T follicular helper cell (primary cell): ENCODE results near the gene WDR33.
"Not testable (repeated sequence)": the region's sequence is repeated elsewhere in the genome, so short reads cannot be mapped to it uniquely, and the experiment has no call there.

Experiments
- DNase-seq: peaks from one replicate; pipeline ENCODE4 v3.0.0-alpha.2; 2020; ENCODE audit warnings: low read depth

The WDR33 gene

DNA sequence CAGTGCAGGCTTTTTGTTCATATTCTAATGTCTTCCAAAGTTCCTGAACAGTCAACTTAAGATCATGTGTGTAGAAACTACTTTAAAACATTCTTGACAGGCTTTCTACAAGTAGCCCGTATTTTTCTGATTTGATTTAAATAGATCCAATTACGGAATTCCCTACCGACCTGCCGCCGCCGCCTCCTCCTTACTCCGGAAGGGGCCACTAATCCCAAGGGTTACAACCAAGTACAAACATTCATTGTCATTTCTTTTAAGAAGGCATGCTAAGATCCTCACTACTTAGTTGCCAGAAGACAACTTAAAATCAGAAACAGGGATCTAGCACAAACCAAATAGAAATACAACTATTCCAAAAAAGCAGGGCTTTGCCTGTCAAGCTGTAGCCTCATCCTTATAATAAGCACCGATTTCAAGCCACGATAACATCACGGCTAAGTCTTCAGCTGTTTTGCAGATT, 784 bp downstream of the WDR33 start:
- no peak for DNase-seq

DNA sequence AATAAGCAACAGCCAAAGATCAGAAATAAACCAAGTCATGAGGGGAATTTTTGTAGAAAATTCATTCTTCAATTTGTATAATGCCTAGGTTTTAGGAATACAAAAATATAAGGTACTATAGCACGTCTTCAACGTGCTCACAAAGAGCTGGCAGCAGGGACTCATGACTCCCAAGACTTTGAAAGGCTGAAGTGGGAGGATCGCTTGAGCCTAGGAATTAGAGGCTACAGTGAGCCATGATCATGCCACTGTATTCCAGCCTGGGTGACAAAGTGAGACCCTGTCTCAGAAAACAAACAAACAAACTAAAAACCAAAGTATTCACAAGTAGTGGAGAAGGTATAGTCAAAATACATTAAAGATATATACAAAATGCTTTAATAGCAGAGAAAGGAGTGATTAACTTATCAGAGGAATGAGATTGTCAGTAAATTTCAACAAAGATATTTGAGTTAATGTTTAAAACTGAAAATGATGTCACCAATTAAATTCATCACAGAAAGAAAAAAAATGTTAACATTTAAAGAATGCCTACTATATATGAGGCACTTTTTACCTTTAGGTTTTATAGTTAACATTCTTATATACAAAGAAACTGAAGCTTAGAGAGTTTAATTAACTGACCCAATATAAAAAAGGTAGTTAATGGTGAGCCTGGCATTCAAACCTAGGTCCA, 3.2 kb downstream of the WDR33 start:
- DNase-seq: no peak

- not testable (repeated sequence) for DNase-seq
Observed at GRCh38 chr2:127806860-127807259, 4.1 kb downstream of the WDR33 start.

DNA sequence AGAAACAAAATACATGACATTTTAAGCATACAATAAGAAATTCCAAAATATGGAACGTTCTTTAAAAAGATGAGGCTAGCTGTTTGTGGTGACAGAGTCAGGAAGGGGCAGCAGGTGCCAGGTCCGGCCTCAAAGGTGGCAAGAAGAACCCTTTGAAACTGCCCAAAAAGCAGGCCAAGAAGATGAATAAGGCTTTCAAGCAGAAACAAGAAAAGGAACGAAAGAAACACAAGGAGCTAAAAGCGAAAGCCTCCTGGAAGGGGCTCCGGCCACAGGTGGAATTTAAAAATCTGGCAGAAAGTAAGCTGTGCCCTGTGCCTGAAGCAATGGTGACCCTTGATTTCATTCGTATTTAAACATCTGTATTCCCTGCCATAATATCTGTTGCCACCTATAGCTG, 5.5 kb downstream of the WDR33 start:
- DNase-seq: no peak

- DNase-seq: no peak
Observed at GRCh38 chr2:127799926-127800325, 11.0 kb downstream of the WDR33 start.

GRCh38 chr2:127796389-127796788, 14.6 kb downstream of the WDR33 start:
- DNase-seq: no peak

DNA sequence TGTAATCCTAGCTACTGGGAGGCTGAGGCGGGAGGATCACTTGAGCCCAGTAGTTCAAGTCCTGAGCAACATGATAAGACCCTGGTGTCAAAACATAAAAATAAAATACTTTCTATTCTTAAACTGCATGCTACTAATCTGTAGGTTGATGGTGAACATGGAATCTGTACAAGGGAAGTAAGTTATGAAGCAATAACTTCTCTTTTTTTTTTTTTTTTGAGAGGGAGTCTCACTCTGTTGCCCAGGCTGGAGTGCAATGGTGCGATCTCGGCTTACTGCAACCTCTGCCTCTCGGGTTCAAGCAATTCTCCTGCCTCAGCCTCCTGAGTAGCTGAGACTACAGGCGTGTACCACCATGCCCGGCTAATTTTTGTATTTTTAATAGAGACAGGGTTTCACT, 16.1 kb downstream of the WDR33 start:
- DNase-seq: not testable (repeated sequence)

GRCh38 chr2:127792805-127793204, 18.2 kb downstream of the WDR33 start:
- DNase-seq: no peak

- no peak for DNase-seq
Observed at GRCh38 chr2:127790694-127791529, 20.1 kb downstream of the WDR33 start.

DNA sequence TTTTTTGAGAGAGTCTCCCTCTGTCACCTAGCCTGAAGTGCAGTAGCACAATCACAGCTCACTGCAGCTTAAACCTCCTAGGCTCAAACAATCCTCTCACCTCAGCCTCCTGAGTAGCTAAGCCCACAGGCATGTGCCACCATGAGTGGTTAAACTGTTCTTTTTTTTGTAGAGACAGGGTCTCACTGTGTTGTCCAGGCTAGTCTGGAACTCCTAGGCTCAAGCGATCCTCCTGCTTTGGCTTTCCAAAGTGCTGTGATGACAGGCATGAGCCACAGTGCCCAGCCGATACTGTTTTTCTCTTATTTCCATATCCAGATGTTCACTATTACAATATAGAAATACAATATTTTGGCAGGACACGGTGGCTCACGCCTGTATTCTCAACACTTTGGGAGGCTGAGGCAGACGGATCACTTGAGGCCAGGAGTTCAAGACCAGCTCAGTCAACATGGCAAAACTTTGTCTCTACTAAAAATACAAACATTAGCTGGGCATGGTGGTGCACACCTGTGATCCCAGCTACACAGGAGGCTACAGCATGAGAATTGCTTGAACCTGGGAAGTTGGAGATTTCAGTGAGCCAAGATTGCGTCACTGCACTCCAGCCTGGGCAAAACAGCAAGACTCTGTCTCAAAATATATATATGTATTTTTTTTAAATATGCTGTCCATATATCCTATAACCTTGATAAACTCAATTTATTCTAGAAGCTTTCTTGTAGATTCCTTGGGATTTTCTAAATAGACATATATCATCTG, 24.7 kb downstream of the WDR33 start:
- no peak for DNase-seq

DNA sequence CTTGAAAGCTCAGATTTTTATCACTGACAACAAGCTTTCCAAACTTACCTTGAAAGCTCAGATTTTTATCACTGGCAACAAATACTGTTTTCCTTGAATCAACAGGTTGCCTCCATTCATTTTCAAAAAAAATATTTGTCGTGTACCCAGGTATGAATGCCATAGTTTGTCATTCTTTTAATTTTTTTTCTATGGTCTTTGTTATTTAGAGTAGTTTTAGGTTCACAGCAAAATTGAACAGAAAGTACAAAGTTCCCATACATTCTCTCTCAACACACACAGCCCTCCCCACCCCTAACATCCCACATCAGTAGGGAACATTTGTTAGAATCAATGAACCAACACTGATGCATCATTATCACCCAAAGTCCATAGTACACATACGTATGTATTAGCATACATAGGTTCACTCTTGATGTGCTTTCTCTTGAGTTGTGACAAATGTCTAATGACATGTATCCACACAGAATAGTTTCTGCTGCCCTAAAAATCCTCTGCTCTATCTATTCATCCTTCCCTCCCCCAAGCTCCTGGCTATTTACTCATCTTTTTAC, 25.9 kb downstream of the WDR33 start:
- DNase-seq: no peak

DNA sequence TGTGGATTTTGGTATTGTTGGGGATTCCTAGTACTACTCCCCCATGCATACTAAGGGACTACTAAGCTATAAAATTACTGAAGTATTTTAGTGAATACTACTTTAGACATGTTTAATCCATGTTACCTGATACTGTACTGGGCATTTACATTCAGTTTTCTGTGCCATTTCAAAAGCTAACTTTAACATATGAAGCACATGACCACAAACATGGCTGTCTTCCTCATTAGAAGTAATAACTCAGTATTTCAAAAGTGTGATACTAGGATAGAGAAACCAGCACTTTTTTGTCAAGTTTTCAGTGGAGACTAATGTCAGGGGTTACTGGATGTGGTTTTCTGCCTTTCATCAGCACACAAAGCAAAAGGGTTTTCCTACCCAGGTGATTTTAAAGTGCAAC, 27.9 kb downstream of the WDR33 start:
- DNase-seq: no peak

DNA sequence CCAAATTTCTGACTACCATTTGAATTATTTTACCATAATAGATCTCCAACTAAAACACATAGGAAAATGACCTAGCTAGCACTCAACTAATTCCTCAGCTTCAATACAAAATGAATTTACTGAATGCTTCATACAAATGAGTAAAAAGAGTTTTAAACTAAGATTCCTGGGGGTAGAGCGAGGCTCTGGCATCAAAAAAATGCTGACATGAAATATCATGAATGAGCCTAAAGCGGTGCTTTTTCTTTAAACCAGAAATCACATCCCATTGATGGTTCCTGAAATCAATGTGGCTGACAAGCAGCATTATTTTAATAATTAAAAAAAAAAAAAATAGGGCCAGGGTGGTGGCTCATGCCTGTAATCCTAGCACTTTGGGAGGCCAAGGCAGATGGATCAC, 32.1 kb downstream of the WDR33 start:
- DNase-seq: no peak

DNA sequence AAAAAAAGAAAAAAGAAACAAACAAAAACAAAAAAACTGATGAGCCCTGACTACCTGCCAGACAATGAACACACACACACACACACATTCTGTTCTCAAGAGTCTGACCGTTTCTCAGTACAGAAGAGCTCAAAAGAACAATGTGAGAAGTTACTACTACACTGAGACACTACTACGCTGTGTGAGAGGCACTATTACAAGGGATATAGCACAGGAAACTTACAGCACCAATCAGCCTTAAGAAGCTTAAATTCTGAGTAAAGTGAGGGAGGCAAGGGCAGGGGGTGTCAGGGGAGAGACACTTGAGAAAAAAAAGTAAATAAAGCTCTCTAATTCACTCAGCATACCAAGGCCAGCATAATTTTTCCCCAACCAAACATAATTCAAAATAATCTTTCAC, 32.5 kb downstream of the WDR33 start:
- DNase-seq: no peak

DNA sequence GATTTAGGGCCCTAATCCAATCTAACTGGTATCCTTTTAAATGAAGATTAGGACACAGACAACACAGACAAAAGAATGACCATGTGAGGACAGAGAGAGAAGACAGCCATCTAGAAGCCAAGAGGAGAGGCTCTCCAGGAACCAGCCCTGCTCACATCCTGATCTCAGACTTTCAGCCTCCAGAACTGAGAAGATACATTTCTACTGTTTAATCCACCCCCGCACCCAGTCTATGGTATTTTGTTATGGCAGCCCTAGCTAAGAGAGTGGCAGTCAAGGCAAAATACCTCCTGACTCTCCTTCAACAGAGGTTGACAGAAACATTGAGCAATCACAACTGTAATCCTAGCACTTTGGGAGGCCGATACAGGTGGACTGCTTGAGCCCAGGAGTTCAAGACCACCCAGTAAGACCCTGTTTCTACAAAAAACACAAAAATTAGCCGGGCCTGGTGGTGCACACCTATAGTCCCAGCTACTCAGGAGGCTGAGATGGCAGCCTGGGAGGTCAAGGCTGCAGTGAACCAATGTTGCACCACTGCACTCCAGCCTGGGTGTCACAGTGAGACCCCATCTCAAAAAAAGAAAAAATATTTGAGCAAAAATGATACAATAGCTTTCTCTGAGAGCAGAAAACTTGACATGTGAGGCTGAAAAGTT, 34.7 kb downstream of the WDR33 start:
- no peak for DNase-seq

DNA sequence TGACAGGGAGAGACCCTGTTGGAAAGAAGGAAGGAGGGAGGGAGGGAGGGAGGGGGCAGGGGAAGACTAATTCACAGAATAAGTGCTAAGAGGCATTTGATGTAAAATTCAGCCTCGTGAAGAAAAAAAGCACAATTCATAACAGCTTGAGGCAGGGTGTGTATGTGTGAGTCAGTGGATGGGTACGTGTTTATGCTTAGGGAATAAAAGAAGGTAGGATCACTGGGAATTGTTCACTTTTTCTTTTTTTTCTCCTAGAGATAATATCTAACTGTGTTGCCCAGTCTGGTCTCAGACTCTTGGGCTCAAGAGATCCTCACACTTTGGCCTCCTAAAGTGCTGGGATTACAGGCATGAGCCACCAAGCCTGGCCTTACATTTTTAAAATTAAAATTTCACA, 39.2 kb downstream of the WDR33 start:
- no peak for DNase-seq

- DNase-seq: no peak
Observed at GRCh38 chr2:127770973-127771735, 39.8 kb downstream of the WDR33 start.

- DNase-seq: not testable (repeated sequence)
Observed at GRCh38 chr2:127770534-127770933, 40.4 kb downstream of the WDR33 start.

DNA sequence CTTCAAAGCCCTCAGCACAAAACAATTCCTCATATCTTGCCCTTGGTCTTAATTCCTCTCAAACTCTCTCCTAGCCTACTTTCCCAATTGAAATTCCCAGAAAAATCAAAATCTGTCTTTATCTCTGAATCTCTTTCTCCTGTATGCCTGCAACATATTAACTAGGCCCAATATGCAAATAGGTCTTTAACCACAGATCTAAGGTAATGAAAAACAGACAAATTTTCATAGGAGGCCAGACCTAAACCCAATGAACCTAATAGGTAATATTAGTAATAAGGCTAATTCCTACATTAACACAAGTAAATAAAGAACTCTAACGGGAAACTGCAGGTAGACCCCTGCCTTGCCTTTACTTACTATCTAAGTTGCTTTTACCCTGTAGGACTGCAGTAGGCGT, 41.4 kb downstream of the WDR33 start:
- DNase-seq: no peak

DNA sequence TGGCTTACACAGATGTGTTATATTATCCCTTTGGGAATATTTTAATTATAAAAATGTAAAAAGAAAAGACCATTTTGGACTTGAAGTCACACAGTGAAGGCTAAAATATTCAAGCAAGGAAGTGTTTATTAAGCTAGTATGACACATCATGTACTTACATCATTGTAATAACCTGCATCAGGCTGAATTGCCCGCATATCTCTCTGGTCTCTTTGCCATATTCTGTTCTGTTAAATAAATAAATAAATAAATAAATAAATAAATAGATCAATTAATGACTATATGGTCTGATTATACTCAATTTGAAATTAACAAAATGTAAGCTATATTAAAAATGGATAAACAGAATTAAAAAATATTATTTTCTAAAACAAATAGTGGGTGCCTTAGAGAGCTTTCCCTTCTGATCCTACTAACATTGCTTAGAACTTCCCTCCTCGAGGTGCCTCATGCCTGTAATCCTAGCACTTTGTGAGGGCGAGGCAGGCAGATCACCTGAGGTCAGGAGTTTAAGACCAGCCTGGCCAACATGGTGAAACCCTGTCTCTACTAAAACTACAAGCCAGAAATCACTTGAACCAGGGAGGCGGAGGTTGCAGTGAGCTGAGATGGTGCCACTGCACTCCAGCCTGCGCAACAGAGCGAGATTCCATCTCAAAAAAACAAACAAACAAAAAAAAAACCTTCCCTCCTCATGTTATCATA, 42.0 kb downstream of the WDR33 start:
- DNase-seq: no peak
